PFSK-1 (cell line): Measurements from ENCODE around the gene CBL.

Experiments used
- POLR2AphosphoS5 ChIP-seq: IDR thresholded peaks from 2 replicates; pipeline ENCODE4 v1.6.1; 2012; ENCODE audit warnings: low read depth, mild to moderate bottlenecking, control low read depth, low read length, moderate library complexity
- SIN3A ChIP-seq: IDR thresholded peaks from 2 replicates; pipeline ENCODE4 v1.6.1; 2012; ENCODE audit warnings: mild to moderate bottlenecking, low read length, moderate library complexity, borderline replicate concordance; ENCODE audit not compliant: insufficient read depth
- TAF1 ChIP-seq: IDR thresholded peaks from 2 replicates; pipeline ENCODE4 v1.6.1; 2012; ENCODE audit warnings: low read length, control low read depth, borderline replicate concordance; ENCODE audit not compliant: insufficient read depth
- TF ChIP-seq, protein P1 (sequence below), 2 experiments: IDR thresholded peaks; 2 replicates each; pipeline versions ENCODE4 v1.6.1 to v1.8.0; 2011 to 2012; ENCODE audit warnings: low read depth in 2 of 2, low read length in 2 of 2, control low read depth in 1 of 2, inconsistent platforms in 1 of 2, mild to moderate bottlenecking in 1 of 2, moderate library complexity in 1 of 2; ENCODE audit not compliant: insufficient read depth in 1 of 2

DNA sequence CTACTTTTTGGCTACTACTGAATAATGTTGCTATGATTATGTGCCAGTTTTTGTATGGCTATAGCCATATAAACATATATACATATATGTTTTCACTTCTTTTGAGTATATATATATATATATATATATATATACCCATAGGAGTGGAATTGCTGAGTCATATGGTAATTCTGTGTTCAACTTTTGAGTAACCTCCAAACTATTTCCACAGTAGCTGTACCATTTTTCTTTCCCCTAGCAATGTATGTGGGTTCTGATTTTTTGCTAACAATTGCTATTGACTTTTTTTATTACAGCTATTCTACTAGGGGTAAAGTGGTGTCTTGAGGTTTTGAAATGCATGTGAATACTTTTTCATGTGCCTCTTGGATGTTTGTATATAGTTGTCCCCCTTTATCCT, 30.4 kb downstream of the CBL start:
- TF ChIP-seq POLR2AphosphoS5 = no peak
- TF ChIP-seq, protein P1, sequence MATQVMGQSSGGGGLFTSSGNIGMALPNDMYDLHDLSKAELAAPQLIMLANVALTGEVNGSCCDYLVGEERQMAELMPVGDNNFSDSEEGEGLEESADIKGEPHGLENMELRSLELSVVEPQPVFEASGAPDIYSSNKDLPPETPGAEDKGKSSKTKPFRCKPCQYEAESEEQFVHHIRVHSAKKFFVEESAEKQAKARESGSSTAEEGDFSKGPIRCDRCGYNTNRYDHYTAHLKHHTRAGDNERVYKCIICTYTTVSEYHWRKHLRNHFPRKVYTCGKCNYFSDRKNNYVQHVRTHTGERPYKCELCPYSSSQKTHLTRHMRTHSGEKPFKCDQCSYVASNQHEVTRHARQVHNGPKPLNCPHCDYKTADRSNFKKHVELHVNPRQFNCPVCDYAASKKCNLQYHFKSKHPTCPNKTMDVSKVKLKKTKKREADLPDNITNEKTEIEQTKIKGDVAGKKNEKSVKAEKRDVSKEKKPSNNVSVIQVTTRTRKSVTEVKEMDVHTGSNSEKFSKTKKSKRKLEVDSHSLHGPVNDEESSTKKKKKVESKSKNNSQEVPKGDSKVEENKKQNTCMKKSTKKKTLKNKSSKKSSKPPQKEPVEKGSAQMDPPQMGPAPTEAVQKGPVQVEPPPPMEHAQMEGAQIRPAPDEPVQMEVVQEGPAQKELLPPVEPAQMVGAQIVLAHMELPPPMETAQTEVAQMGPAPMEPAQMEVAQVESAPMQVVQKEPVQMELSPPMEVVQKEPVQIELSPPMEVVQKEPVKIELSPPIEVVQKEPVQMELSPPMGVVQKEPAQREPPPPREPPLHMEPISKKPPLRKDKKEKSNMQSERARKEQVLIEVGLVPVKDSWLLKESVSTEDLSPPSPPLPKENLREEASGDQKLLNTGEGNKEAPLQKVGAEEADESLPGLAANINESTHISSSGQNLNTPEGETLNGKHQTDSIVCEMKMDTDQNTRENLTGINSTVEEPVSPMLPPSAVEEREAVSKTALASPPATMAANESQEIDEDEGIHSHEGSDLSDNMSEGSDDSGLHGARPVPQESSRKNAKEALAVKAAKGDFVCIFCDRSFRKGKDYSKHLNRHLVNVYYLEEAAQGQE (IDR thresholded peaks at IDR 0.05; ENCODE audit: insufficient read depth in 1 of 2, low read depth in 2 of 2, low read length in 2 of 2) = no peak
- TF ChIP-seq SIN3A = no peak
- no peak for TF ChIP-seq TAF1
